A549 (cell line): ENCODE results near the gene ERRFI1.

Source experiments
- FOSL2 ChIP-seq, 2 experiments: fragments of 450-650 bp in 1 of 2; fragments of >200 bp in 1 of 2; sonication (Bioruptor Twin) in 1 of 2; formaldehyde crosslinking; IDR thresholded peaks; 2 replicates each; pipeline versions ENCODE4 v1.5.0 to v1.6.1; 2016 to 2020; ENCODE audit warnings: mild to moderate bottlenecking in 1 of 2, moderate library complexity in 1 of 2
- GATA3 ChIP-seq: IDR thresholded peaks from 2 replicates; pipeline ENCODE4 v1.6.1; 2012; ENCODE audit warnings: borderline replicate concordance
- HEYL ChIP-seq: fragments of 250-450 bp; sonication (Bioruptor Pico); IDR thresholded peaks from 2 replicates; pipeline ENCODE4 v1.8.0; 2021; ENCODE audit warnings: mild to moderate bottlenecking, moderate library complexity
- POLR2A ChIP-seq: IDR thresholded peaks from 2 replicates; pipeline ENCODE4 v1.6.1; 2012; ENCODE audit warnings: mild to moderate bottlenecking, low read length
- RAD21 ChIP-seq, 2 experiments: fragments of >200 bp in 1 of 2; sonication (Bioruptor Twin) in 1 of 2; formaldehyde crosslinking in 1 of 2; IDR thresholded peaks in 1 of 2; conservative IDR thresholded peaks in 1 of 2; 2 replicates in 1 of 2; 3 replicates in 1 of 2; pipeline ENCODE4 v1.6.1; 2012 to 2018; ENCODE audit warnings: inconsistent platforms in 1 of 2
- ZNF302 ChIP-seq: fragments of 250-450 bp; sonication (Bioruptor Pico); IDR thresholded peaks from 2 replicates; pipeline ENCODE4 v1.9.0; 2021; ENCODE audit warnings: inconsistent platforms, mild to moderate bottlenecking, moderate library complexity
- TF ChIP-seq, protein P1 (sequence below): fragments of >200 bp; sonication (Bioruptor Twin); formaldehyde crosslinking; IDR thresholded peaks from 3 replicates; pipeline ENCODE4 v1.5.1; 2016

DNA sequence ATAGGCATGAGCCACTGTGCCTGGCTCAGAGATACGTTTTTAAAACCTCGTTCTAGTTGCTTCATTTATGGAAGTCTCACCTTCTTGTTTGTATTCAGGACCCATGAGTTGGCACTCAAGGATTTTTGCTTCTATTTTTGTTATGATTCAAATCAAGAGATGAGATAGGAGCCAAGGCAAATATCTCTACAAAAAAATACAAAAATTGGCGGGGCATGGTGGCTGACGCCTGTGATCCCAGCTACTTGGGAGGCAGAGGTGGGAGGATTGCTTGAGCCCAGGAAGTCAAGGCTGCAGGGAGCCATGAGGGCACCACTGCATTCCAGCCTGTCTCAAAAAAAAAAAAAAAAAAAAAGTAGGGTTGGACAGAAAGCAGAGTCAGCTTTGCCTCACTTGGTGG lies 36.8 kb upstream of the ERRFI1 start:
- no peak for TF ChIP-seq POLR2A
- TF ChIP-seq GATA3 = no peak
- TF ChIP-seq RAD21 (conservative IDR thresholded peaks at IDR 0.05 in 1 of 2, IDR thresholded peaks at IDR 0.05 in 1 of 2) = no peak
- no peak for TF ChIP-seq FOSL2 (IDR thresholded peaks at IDR 0.05)
- no peak for TF ChIP-seq FOSL2 (CRISPR knock-in tag; IDR thresholded peaks at IDR 0.05)
- TF ChIP-seq HEYL = no peak
- TF ChIP-seq, protein P1, sequence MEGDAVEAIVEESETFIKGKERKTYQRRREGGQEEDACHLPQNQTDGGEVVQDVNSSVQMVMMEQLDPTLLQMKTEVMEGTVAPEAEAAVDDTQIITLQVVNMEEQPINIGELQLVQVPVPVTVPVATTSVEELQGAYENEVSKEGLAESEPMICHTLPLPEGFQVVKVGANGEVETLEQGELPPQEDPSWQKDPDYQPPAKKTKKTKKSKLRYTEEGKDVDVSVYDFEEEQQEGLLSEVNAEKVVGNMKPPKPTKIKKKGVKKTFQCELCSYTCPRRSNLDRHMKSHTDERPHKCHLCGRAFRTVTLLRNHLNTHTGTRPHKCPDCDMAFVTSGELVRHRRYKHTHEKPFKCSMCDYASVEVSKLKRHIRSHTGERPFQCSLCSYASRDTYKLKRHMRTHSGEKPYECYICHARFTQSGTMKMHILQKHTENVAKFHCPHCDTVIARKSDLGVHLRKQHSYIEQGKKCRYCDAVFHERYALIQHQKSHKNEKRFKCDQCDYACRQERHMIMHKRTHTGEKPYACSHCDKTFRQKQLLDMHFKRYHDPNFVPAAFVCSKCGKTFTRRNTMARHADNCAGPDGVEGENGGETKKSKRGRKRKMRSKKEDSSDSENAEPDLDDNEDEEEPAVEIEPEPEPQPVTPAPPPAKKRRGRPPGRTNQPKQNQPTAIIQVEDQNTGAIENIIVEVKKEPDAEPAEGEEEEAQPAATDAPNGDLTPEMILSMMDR = no peak
- no peak for TF ChIP-seq ZNF302
